ENCODE data around the gene TIMP2. TPM values are rescaled to one million over a fixed set of nuclear protein-coding genes. Genes with fewer than 3 reads are reported as not detected.

TIMP2 gene
- total and polyA plus RNA-seq, 2 of the 13 experiments (the other 11 are each of a cell fraction or from before 2014, with no cell fraction given), result 3.8 to 8.5 TPM

DNA sequence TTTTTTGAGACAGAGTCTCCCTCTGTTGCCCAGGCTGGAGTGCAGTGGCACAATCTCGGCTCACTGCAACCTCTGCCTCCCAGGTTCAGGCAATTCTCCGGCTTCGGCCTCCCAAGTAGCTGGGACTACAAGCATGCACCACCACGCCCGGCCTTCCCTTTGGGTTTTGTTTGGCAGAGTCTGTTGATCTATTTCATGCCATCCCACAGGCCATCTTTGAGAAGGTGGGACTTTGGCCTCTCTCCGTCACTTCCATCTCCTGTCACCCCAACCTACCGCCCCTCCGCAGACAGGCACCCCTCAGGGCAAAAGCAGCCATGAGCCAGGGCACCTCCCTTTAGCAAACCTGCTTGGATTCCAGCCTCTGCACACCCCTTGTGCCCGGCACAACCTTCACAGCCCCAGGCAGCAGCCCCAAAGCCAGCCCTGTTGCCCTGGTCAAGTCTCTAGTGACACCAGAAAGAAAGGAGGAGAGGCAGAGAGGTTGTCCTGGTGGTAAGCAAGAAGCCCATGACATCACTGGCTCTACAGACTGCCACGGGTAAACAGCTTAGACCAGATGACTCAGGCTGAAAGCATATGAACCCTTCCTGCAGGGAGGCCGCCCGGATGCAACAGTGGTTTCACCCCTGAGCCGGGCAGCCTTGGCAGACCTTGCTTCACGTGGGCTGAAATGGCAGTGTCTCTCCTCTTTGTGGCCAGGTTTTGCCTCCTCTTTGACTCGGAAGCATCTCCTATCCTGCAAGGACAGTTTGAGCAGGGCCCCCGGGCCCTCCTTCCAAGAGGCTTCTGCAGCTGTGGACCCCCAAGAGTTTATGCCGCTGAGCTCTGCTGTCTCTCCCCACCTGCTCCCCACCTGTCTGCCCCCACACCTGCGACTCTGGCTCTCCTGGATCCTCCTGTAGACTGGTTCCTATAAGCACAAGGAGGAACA is 8.1 kb upstream of the TIMP2 start (continued):
- TF ChIP-seq ZFX (CRISPR knock-in tag; IDR thresholded peaks at IDR 0.05; ENCODE audit: low read depth) (peak; percentile 43; the same call in 1 of the 2 replicates), XRCC5 (optimal IDR thresholded peaks at IDR 0.05; ENCODE audit: low read length) (peak; percentile 52), SIN3A (IDR thresholded peaks at IDR 0.05; ENCODE audit: borderline replicate concordance, low read depth, low read length) (no peak), ZC3H4 (CRISPR knock-in tag; IDR thresholded peaks at IDR 0.05; ENCODE audit: borderline replicate concordance) (no peak), FOXJ3 (CRISPR knock-in tag; IDR thresholded peaks at IDR 0.05; ENCODE audit: borderline replicate concordance) (no peak)
- TF ChIP-seq, protein P1, sequence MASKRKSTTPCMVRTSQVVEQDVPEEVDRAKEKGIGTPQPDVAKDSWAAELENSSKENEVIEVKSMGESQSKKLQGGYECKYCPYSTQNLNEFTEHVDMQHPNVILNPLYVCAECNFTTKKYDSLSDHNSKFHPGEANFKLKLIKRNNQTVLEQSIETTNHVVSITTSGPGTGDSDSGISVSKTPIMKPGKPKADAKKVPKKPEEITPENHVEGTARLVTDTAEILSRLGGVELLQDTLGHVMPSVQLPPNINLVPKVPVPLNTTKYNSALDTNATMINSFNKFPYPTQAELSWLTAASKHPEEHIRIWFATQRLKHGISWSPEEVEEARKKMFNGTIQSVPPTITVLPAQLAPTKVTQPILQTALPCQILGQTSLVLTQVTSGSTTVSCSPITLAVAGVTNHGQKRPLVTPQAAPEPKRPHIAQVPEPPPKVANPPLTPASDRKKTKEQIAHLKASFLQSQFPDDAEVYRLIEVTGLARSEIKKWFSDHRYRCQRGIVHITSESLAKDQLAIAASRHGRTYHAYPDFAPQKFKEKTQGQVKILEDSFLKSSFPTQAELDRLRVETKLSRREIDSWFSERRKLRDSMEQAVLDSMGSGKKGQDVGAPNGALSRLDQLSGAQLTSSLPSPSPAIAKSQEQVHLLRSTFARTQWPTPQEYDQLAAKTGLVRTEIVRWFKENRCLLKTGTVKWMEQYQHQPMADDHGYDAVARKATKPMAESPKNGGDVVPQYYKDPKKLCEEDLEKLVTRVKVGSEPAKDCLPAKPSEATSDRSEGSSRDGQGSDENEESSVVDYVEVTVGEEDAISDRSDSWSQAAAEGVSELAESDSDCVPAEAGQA (IDR thresholded peaks at IDR 0.05; ENCODE audit: low read depth), result peak; percentile 71
- TF ChIP-seq, protein P1 (CRISPR knock-in tag; IDR thresholded peaks at IDR 0.05; ENCODE audit: borderline replicate concordance), result no peak
- TF ChIP-seq, protein P2, sequence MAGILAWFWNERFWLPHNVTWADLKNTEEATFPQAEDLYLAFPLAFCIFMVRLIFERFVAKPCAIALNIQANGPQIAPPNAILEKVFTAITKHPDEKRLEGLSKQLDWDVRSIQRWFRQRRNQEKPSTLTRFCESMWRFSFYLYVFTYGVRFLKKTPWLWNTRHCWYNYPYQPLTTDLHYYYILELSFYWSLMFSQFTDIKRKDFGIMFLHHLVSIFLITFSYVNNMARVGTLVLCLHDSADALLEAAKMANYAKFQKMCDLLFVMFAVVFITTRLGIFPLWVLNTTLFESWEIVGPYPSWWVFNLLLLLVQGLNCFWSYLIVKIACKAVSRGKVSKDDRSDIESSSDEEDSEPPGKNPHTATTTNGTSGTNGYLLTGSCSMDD (CRISPR knock-in tag; IDR thresholded peaks at IDR 0.05), result no peak
- TF ChIP-seq, protein P3, sequence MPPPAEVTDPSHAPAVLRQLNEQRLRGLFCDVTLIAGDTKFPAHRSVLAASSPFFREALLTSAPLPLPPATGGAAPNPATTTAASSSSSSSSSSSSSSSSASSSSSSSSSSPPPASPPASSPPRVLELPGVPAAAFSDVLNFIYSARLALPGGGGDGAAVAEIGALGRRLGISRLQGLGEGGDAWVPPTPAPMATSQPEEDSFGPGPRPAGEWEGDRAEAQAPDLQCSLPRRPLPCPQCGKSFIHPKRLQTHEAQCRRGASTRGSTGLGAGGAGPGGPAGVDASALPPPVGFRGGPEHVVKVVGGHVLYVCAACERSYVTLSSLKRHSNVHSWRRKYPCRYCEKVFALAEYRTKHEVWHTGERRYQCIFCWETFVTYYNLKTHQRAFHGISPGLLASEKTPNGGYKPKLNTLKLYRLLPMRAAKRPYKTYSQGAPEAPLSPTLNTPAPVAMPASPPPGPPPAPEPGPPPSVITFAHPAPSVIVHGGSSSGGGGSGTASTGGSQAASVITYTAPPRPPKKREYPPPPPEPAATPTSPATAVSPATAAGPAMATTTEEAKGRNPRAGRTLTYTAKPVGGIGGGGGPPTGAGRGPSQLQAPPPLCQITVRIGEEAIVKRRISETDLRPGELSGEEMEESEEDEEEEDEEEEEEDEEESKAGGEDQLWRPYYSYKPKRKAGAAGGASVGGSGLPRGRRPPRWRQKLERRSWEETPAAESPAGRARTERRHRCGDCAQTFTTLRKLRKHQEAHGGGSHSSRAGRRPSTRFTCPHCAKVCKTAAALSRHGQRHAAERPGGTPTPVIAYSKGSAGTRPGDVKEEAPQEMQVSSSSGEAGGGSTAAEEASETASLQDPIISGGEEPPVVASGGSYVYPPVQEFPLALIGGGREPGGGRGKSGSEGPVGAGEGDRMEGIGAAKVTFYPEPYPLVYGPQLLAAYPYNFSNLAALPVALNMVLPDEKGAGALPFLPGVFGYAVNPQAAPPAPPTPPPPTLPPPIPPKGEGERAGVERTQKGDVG (CRISPR knock-in tag; IDR thresholded peaks at IDR 0.05; ENCODE audit: borderline replicate concordance), result 0 out of 2 replicates have a peak, but pooled peaks have one; percentile 53
